ENCODE results near the gene CXCR3.
"Not testable (repeated sequence)": the region's sequence is repeated elsewhere in the genome, so short reads cannot be mapped to it uniquely, and the experiment has no call there.

CXCR3 gene

GRCh38 chrX:71636438-71637252 is 18.3 kb upstream of the CXCR3 start:
- DNase-seq, result no peak

- DNase-seq, result no peak
These were observed 16.1 kb upstream of the CXCR3 start for GRCh38 chrX:71634366-71634765.

GRCh38 chrX:71632923-71633657 is 14.8 kb upstream of the CXCR3 start:
- DNase-seq, result no peak

- no peak for DNase-seq
These were observed 11.2 kb upstream of the CXCR3 start for GRCh38 chrX:71629467-71629866.

- no peak for DNase-seq
These were observed 9.5 kb upstream of the CXCR3 start for GRCh38 chrX:71627588-71628404.

- DNase-seq, result no peak
These were observed 8.3 kb upstream of the CXCR3 start for GRCh38 chrX:71626576-71626975.

GRCh38 chrX:71625471-71625870 is 7.2 kb upstream of the CXCR3 start:
- DNase-seq, result no peak

GRCh38 chrX:71623714-71624113 is 5.4 kb upstream of the CXCR3 start:
- DNase-seq, result no peak

GRCh38 chrX:71622576-71623450 is 4.5 kb upstream of the CXCR3 start:
- no peak for DNase-seq

- DNase-seq, result no peak
These were observed 3.8 kb upstream of the CXCR3 start for GRCh38 chrX:71622032-71622575.

- no peak for DNase-seq
These were observed 3.3 kb upstream of the CXCR3 start for GRCh38 chrX:71621603-71622002.

GRCh38 chrX:71619986-71620385 is 1.7 kb upstream of the CXCR3 start:
- DNase-seq, result no peak

- no peak for DNase-seq
These were observed 882 bp upstream of the CXCR3 start for GRCh38 chrX:71619193-71619592.

- DNase-seq, result no peak
These were observed 476 bp upstream of the CXCR3 start for GRCh38 chrX:71618787-71619186.

GRCh38 chrX:71617742-71618141 is 569 bp downstream of the CXCR3 start:
- DNase-seq, result no peak

GRCh38 chrX:71616672-71617529 is 1.4 kb downstream of the CXCR3 start:
- DNase-seq, result no peak

- DNase-seq, result no peak
These were observed 2.4 kb downstream of the CXCR3 start for GRCh38 chrX:71615954-71616353.

GRCh38 chrX:71615056-71615455 is 3.3 kb downstream of the CXCR3 start:
- DNase-seq, result no peak

- no peak for DNase-seq
These were observed 6.1 kb downstream of the CXCR3 start for GRCh38 chrX:71612256-71612655.

GRCh38 chrX:71611736-71612135 is 6.6 kb downstream of the CXCR3 start:
- DNase-seq, result not testable (repeated sequence)

GRCh38 chrX:71609095-71609750 is 9.1 kb downstream of the CXCR3 start:
- DNase-seq, result no peak
